WTC11 (cell line): ENCODE data around the gene ITPRID1.

Experiments used
- CBFB ChIP-seq: sonication (generic); formaldehyde crosslinking; IDR thresholded peaks from 2 replicates; pipeline ENCODE4 v1.8.1; 2022; ENCODE audit warnings: mild to moderate bottlenecking, low read depth, missing genetic modification reagents
- CTCF ChIP-seq: fragments of 200-600 bp; IDR thresholded peaks from 2 replicates; pipeline ENCODE4 v1.8.0; 2022; ENCODE audit warnings: antibody characterized with exemption
- E2F4 ChIP-seq: sonication (generic); formaldehyde crosslinking; IDR thresholded peaks from 2 replicates; pipeline ENCODE4 v1.8.1; 2022; ENCODE audit warnings: low read depth, mild to moderate bottlenecking, moderate library complexity, missing genetic modification reagents, borderline replicate concordance
- ESRRA ChIP-seq: sonication (generic); formaldehyde crosslinking; IDR thresholded peaks from 2 replicates; pipeline ENCODE4 v1.8.1; 2022; ENCODE audit warnings: mild to moderate bottlenecking, missing genetic modification reagents, borderline replicate concordance
- JUN ChIP-seq: sonication (generic); formaldehyde crosslinking; IDR thresholded peaks from 2 replicates; pipeline ENCODE4 v1.8.0; 2023; ENCODE audit warnings: mild to moderate bottlenecking, missing genetic modification reagents
- PRDM15 ChIP-seq: sonication (generic); formaldehyde crosslinking; IDR thresholded peaks from 2 replicates; pipeline ENCODE4 v1.8.0; 2022; ENCODE audit warnings: missing genetic modification reagents
- ZNF512 ChIP-seq: sonication (generic); formaldehyde crosslinking; IDR thresholded peaks from 2 replicates; pipeline ENCODE4 v1.8.1; 2022; ENCODE audit warnings: missing genetic modification reagents, borderline replicate concordance

- TF ChIP-seq CTCF: no peak
- no peak for TF ChIP-seq JUN (CRISPR knock-in tag)
- no peak for TF ChIP-seq ZNF512 (CRISPR knock-in tag)
- TF ChIP-seq ESRRA (CRISPR knock-in tag): no peak
- no peak for TF ChIP-seq CBFB (CRISPR knock-in tag)
- TF ChIP-seq E2F4: no peak
- no peak for TF ChIP-seq PRDM15 (CRISPR knock-in tag)
Observed at GRCh38 chr7:31663072-31663471, 149.2 kb downstream of the ITPRID1 start.
